ENCODE data around the gene CEP164. TPM values are rescaled to one million over a fixed set of nuclear protein-coding genes. Genes with fewer than 3 reads are reported as not detected.
A peak's percentile ranks its signal among the peaks of the same experiment; 100 is the strongest.

Gene CEP164
- total RNA-seq, 6 experiments from 2014 or later: 29.0 to 35.6 (median 33.0) TPM

GRCh38 chr11:117303646-117304315, 23.9 kb upstream of the CEP164 start:
- no peak for TF ChIP-seq CTCF (IDR thresholded peaks at IDR 0.05)
- Mint-ChIP-seq H3K4me3 (no peak overlapping the region), H3K36me3 (ENCODE audit: low read depth) (no peaks in the 10 kb centered on the region; the same call in 1 of the 2 replicates), H3K27me3 (ENCODE audit: insufficient read depth) (no peaks in the 10 kb centered on the region; the same call in 1 of the 2 replicates), H3K4me1 (ENCODE audit: low read depth) (peaks cover 21% of the 10 kb centered on the region), H3K27ac (no peak overlapping the region), H3K9me3 (no peaks in the 10 kb centered on the region)
- no peak for DNase-seq

GRCh38 chr11:117305145-117305544, 22.5 kb upstream of the CEP164 start:
- no peaks in the 10 kb centered on the region; the same call in 1 of the 2 replicates for H3K36me3 Mint-ChIP-seq (ENCODE audit: low read depth)
- no peak overlapping the region for H3K4me3 Mint-ChIP-seq
- no peak overlapping the region for H3K27ac Mint-ChIP-seq
- H3K27me3 Mint-ChIP-seq (ENCODE audit: insufficient read depth): no peaks in the 10 kb centered on the region; the same call in 1 of the 2 replicates
- H3K9me3 Mint-ChIP-seq: no peaks in the 10 kb centered on the region
- no peak for TF ChIP-seq CTCF (IDR thresholded peaks at IDR 0.05)
- DNase-seq: no peak
- peaks cover 18% of the 10 kb centered on the region for H3K4me1 Mint-ChIP-seq (ENCODE audit: low read depth)

GRCh38 chr11:117309310-117309709, 18.3 kb upstream of the CEP164 start:
- H3K36me3 Mint-ChIP-seq (ENCODE audit: low read depth): no peaks in the 10 kb centered on the region
- no peak for TF ChIP-seq CTCF (IDR thresholded peaks at IDR 0.05)
- peaks cover 11% of the 10 kb centered on the region for H3K4me1 Mint-ChIP-seq (ENCODE audit: low read depth)
- DNase-seq: no peak
- no peaks in the 10 kb centered on the region; the same call in none of the 2 replicates for H3K27me3 Mint-ChIP-seq (ENCODE audit: insufficient read depth)
- no peak overlapping the region for H3K4me3 Mint-ChIP-seq
- H3K9me3 Mint-ChIP-seq: no peaks in the 10 kb centered on the region
- H3K27ac Mint-ChIP-seq: no peak overlapping the region

GRCh38 chr11:117313091-117313490, 14.6 kb upstream of the CEP164 start:
- Mint-ChIP-seq H3K4me1 (ENCODE audit: low read depth) (peaks cover 28% of the 10 kb centered on the region), H3K27me3 (ENCODE audit: insufficient read depth) (no peaks in the 10 kb centered on the region; the same call in none of the 2 replicates), H3K36me3 (ENCODE audit: low read depth) (no peaks in the 10 kb centered on the region), H3K9me3 (no peaks in the 10 kb centered on the region), H3K27ac (no peak overlapping the region), H3K4me3 (no peak overlapping the region)
- DNase-seq: no peak
- no peak for TF ChIP-seq CTCF (IDR thresholded peaks at IDR 0.05)

- peaks cover 32% of the 10 kb centered on the region for H3K4me1 Mint-ChIP-seq (ENCODE audit: low read depth)
- no peak for TF ChIP-seq CTCF (IDR thresholded peaks at IDR 0.05)
- DNase-seq: no peak
- peak overlapping the region; percentile 88 for H3K4me3 Mint-ChIP-seq
- no peaks in the 10 kb centered on the region for H3K36me3 Mint-ChIP-seq (ENCODE audit: low read depth)
- no peak overlapping the region; the same call in none of the 2 replicates for H3K27ac Mint-ChIP-seq
- no peaks in the 10 kb centered on the region; the same call in none of the 2 replicates for H3K27me3 Mint-ChIP-seq (ENCODE audit: insufficient read depth)
- no peaks in the 10 kb centered on the region for H3K9me3 Mint-ChIP-seq
These were observed 13.6 kb upstream of the CEP164 start for GRCh38 chr11:117313828-117314768.

Measured in HFFc6 (cell line).